GM19463 (cell line): ENCODE data around the gene CCDC9.
"Not testable (repeated sequence)": the region's sequence is repeated elsewhere in the genome, so short reads cannot be mapped to it uniquely, and the experiment has no call there.

ENCODE experiments used
- ATAC-seq: cut with Tn5 transposase; IDR thresholded peaks from one replicate; pipeline ENCODE4 v1.9.1; 2021; ENCODE audit warnings: mild to moderate bottlenecking, moderate library complexity; ENCODE audit not compliant: unreplicated experiment

CCDC9 gene

GRCh38 chr19:47258895-47259555 is 2.7 kb downstream of the CCDC9 start:
- no peak for ATAC-seq

DNA sequence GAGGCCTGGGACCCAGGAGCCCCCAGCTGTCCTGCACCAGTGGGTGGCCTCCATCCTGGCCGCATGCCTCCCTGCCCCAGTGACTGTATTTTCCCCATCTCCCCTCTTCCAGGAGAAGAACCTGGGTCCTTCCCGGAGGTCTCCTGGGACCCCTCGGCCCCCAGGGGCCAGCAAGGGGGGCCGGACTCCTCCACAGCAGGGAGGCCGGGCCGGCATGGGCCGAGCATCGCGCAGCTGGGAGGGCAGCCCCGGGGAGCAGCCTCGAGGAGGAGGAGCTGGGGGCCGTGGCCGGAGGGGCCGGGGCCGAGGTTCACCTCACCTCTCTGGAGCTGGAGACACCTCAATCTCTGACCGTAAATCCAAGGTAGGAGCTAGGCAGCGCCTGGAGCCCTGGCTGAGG is 4.2 kb downstream of the CCDC9 start:
- no peak for ATAC-seq

- ATAC-seq, result peak; percentile 68
Observed at GRCh38 chr19:47261946-47262793, 5.8 kb downstream of the CCDC9 start.

DNA sequence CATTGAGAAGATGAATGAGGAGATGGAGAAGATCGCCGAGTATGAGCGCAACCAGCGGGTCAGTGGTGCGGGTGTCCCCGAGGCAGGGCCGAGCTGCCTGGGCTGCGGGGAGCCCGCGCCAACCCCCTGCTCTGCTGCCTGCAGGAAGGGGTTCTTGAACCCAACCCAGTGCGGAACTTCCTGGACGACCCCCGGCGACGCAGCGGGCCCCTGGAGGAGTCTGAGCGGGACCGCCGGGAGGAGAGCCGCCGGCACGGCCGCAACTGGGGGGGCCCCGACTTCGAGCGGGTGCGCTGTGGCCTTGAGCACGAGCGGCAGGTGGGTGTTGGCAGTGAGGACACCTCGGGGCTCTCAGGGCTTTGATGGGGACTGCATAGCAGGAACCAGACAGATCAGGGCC is 8.3 kb downstream of the CCDC9 start:
- ATAC-seq, result no peak

GRCh38 chr19:47266401-47266941 is 10.1 kb downstream of the CCDC9 start:
- no peak for ATAC-seq

- no peak for ATAC-seq
Observed at GRCh38 chr19:47267350-47267759, 11.0 kb downstream of the CCDC9 start.

DNA sequence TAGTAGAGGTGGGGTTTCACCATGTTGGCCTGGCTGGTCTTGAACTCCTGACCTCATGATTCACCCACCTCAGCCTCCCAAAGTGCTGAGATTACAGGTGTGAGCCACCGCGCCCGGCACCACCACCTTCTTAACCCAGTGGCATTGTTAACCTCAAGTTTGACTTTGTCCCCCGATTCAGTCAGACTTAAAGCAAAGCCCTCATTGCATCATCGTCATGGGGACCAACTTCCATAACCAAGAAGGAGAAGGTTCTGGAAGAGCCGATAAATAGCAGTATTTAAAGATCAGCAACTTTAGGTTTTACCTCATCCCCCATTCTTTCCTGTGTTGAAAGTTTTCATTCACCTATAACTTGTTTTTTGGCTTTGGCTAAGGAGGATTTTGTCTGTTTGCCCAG is 11.7 kb downstream of the CCDC9 start:
- no peak for ATAC-seq

GRCh38 chr19:47269596-47269995 is 13.3 kb downstream of the CCDC9 start:
- no peak for ATAC-seq

DNA sequence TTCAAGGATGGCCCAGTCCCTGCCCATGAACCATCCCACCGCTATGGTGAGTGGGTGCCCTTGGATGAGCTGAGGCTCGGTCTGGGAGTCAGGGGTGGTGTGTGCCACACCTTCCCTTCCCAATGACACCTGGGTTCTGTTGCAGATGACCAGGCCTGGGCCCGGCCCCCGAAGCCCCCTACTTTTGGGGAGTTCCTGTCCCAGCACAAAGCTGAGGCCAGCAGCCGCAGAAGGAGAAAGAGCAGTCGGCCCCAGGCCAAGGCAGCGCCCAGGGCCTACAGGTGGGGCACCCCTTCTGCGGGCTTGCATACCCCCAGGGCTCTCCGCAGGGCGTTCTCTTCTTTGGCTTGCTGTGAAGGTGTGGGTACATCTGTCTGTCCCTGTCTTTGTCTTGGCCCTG is 14.1 kb downstream of the CCDC9 start:
- ATAC-seq, result no peak

- ATAC-seq, result no peak
Observed at GRCh38 chr19:47271949-47272348, 15.6 kb downstream of the CCDC9 start.

DNA sequence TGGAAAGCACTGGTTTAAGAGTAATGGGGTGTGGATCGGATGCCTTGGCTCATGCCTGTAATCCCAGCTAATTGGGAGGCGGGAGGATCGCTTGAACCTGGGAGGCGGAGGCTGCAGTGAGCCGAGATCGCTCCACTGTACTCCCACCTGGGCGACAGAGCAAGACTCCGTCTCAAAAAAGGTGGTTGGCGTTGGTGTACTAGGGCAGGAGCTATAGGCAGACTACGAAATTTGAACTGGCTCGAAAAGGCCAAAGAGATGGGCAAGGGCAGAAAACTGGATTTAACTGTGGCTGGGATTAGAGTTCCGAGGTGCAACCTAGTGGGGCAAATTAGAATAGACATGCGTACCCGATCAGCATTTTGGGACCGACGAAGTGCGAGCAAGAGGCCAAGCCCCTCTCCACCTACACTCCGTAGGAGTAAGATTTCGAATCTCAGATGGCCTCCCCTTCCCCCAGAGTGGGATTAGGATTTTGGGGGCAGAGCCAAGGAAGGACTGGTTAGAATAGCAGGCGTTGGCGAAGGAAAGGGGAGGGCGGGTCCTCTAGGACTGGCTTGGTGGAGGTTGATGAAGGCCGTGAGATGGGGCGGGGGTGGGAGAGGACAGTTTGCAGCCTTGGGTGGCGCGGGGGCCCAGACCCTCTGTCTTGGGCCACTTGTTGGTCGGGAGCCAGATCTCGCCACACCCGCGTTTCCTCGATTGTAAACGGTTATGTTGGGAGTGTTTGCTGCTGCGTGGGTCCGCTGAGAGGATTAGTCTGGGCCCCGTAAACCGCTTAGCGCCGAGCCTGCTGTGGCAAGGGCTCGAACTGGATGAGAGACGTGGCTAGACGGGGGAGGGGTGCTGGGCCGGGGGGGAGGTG is 16.4 kb downstream of the CCDC9 start:
- no peak for ATAC-seq

DNA sequence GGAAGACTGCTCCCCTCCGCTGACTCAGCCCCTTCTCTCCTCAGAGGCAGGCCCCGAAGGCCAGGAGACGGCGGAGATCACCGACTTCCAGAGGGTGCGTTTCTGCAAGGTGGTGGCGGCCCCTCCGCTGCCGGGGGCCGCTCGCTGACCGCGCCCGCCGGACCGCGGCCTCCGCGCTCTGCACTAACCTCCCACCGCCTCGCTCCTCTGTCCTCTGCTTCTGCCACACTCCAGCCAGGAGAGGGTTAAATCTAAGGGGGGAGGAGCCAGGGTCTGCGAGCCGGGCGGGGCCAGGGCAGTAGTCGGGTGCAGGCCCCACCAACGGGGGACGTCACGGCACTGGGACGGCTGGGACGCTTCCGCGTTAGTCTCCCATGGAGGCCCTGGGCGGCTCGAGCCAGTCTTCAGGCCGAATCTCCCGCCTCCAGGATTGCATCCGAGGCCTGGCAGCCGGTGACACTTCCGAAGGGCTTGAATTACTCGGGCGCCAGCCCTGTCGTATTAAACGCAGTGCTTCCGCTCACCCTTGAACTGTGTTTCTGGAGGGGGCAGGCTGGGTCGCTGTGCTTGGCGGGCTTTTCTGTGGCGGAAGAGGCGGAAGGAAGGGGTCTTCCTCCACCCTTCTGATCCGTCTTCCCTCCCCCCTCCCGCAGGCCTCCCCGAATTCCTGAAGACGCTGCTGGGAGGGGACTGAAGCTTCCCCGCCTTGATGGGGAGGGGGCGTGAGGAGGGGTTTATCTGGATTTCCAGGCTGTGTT is 17.2 kb downstream of the CCDC9 start:
- ATAC-seq, result peak; percentile 70

DNA sequence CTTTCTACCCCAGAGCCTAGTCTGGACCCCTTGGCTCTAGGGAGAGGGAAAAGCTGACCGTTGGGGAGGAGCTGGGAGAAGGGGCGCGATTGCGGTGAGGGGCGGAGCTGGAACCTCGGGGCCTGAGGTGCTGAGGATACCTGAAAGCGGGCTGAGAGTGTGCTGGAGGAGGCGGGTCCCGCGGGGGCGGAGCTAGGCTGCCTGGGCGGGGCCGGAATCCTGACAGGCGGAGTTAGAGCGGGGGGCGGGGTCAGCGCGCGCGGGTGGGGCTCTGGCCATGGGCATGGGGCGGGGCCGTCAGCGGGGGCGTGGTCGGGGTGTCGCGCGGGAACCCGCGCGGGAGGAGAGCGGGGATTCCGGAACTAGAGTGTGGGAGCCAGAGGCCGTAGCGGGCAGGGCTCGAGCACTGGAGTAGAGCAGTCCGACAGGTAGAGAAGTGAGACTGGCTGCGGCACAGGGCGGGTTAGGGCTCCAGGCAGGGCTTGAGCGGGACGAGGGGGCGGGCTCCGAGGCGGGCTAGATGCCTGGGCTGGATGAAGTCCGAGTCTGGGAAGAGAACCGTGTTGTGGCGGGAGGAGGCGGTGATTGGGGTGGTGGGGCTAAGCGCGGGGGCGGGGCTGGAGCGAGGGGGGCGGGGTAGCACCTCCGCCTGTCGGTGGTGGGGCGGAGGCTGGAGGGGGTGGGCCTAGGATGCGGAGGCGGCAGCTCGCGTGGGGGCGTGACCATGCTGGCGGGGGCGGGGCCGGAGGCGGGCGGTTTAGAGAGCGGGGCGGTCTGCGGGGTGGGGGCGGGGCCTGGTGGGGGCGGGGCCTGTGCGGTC is 18.0 kb downstream of the CCDC9 start, which contains the start of gene INAFM1:
Gene INAFM1, plus strand, starts transcription at position 815 of the 820 bp plus-strand sequence. CDS start 35 bp downstream, outside the sequence.
- ATAC-seq, result peak; percentile 44

DNA sequence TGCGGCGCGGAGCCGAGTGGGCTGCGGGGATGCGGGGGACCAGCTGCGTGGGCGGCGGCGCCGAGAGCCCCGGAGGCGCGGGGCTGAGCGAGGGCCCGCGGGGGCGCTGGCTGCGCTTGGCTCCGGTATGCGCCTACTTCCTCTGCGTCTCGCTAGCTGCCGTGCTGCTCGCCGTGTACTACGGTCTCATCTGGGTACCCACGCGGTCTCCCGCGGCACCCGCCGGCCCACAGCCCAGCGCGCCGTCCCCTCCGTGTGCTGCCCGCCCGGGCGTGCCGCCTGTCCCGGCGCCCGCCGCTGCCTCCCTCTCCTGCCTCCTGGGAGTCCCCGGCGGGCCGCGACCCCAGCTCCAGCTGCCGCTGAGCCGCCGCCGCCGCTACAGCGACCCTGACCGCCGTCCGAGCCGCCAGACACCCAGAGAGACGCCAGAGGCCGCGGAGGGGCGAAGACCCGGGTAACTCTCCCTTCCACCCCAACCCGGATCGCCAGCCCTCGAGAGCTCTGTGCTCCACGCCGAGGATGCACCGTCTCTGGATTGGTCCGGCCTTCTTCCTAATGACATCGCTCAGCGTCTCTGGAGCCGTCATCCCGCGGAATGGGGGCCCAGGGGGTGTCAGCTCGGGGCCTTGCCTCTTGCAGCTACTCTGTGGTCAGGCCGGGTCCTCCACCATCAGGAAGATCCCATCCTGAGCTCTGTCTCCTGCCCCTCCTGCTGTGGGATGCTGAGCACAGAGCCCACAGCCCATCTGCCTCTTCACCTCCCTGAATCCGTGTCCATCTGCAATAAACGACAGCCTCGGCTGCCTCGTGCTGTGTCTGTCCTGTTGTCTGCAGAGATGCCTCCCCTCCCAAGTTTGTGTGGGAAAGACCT is 18.8 kb downstream of the CCDC9 start:
- no peak for ATAC-seq

GRCh38 chr19:47275791-47276461 is 19.6 kb downstream of the CCDC9 start:
- no peak for ATAC-seq

- not testable (repeated sequence) for ATAC-seq
Observed at GRCh38 chr19:47276513-47276912, 20.2 kb downstream of the CCDC9 start.

DNA sequence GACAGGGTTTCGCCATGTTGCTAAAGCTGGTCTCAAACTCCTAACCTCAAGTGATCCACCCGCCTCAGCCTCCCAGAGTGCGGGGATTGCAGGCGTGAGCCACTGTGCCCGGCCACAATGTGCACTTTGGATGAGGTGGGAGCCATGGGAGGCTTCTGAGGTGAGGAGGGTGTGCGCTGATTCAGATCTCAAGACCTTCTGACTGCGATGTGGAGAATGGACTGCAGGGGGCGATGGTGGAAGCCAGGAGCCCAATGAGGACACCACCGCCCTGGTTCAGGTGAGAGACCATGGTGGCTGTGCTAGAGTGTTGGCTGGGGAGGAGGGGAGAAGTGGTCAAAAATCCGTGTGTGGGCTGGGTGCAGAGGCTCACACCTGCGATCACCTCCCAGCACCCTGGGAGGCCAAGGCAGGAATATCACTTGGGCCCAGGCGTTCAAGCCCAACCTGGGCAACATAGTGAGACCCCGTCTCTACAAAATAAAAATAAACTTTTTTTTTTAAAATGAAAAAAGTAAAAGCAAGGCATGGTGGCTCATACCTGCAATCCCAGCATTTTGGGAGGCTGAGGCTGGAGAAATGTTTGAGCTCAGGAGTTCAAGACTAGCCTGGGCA is 24.0 kb downstream of the CCDC9 start:
- no peak for ATAC-seq
